AG09319 (cell line): ENCODE results near the gene PPM1A.

Experiments
- DNase-seq: peaks from one replicate; pipeline ENCODE4 v3.0.0-alpha.2; 2010; ENCODE audit warnings: low read depth; ENCODE audit errors: extremely low read depth
- TF ChIP-seq, protein P1 (sequence below): IDR thresholded peaks from 2 replicates; pipeline ENCODE4 v1.5.1; 2011; ENCODE audit warnings: low read depth, mild to moderate bottlenecking, inconsistent platforms, low read length, moderate library complexity

PPM1A gene

DNA sequence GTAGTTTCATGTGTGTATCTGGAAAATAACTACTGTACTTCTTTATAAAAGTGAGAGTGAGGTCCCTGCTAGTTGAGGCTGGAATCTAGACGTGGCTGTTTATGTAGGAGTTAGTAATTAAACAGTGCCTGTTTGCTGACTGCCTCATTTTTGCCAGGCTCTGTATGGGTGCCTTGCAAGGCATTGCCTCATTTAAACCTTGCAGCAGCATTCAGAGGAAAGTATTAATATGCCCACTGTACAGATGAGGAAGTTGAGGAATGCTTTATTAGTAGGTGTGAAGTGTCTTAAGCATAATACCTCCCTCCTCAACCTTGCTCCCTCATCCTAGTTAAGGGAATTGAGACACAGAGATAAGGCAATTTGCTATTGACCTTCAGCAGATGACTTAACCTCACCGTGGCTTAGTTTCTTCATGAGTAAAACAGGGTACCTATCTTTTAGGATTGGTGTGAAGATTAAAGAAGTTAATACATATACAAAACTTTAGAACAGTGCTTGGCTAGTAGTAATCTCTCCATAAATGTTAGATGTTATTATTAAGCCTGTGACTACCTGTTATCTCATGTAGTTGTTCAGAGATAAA is 28.7 kb downstream of the PPM1A start:
- no peak for DNase-seq
- TF ChIP-seq, protein P1, sequence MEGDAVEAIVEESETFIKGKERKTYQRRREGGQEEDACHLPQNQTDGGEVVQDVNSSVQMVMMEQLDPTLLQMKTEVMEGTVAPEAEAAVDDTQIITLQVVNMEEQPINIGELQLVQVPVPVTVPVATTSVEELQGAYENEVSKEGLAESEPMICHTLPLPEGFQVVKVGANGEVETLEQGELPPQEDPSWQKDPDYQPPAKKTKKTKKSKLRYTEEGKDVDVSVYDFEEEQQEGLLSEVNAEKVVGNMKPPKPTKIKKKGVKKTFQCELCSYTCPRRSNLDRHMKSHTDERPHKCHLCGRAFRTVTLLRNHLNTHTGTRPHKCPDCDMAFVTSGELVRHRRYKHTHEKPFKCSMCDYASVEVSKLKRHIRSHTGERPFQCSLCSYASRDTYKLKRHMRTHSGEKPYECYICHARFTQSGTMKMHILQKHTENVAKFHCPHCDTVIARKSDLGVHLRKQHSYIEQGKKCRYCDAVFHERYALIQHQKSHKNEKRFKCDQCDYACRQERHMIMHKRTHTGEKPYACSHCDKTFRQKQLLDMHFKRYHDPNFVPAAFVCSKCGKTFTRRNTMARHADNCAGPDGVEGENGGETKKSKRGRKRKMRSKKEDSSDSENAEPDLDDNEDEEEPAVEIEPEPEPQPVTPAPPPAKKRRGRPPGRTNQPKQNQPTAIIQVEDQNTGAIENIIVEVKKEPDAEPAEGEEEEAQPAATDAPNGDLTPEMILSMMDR: no peak

DNA sequence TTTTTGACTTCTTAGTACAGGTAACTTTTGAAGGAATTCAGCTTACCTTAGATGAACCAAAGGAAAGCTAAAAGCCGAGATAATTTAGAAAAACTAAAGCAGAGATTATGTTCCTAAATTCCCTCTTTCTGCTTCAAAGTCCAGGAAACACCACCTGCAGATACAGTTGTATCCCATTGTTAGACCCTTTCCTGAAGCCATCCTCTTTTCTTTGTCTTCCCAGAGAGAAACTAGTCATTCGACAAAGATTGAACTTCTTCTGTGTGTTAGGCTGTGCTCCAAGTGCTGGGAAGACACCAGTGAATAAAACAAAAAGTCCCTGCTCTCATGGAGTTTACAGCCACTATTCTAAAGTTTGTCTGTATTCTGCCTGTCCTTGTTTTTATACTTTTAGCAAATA is 29.3 kb downstream of the PPM1A start:
- no peak for DNase-seq
- TF ChIP-seq, protein P1: no peak

DNA sequence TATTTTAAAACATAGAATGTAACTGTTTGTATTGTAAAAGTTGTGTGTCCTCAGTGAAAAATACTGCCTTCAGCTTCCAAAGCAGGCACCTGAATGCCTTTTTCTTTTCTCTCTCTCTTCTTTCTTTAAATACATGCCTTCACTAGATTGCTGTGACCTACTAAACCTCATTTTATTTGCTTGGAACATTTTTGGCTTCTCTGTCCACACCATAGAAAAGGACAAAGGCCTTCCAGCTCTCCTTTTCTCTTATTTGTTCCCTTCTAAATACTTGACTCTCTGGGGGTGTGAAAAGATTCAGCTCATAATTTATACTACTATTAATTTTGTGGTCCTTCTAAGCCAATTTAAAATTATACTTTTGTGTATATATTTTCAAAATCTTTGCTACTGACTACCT is 38.4 kb downstream of the PPM1A start:
- TF ChIP-seq, protein P1: no peak
- DNase-seq: no peak

DNA sequence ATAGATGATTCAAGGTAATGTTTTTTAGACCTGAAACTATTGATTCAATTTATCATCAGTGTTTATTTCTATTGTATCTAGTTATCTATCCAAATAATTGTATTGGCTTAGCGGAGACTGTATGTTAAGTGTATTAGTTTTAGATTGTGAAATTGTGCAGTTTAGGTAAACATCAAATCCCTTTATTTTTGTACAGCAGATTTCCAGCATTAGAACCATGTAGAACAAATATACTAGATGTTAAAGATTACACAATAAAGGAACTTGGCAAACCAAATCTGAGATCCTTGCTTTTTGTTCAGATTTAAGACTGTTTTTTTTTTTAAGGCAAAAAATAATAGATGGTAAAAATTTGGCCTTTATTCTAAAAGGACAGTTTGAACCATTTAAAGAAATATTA is 39.3 kb downstream of the PPM1A start:
- TF ChIP-seq, protein P1: no peak
- DNase-seq: no peak

DNA sequence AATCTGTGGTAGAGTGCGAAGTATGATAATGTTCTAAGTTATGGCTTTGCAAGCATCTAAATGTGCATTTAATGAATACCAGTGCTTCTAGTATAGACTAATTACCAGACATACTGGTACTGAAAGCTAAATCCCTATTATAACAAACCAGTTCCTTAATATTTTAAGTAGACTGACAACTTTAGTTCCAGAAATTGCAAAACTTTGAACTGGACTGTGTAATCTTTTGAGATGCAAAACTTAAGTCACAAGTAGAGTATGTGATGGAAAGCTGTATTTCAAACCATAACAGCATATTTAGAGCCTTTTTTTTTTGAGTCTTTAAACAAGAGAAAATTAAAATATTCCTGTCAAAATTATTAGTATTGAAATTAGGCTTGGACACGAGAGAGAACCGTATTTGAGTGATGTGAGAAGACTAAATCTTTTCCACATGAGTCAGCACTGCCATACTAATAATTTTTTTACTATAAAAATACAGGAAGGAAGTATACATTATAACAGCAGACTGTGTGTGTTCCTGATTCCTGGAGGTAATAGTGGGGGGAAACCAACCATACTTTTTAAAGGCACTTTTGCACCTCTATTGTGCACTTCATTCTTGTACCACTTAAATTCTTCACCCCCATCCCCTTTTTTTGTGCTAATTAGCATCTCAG is 45.5 kb downstream of the PPM1A start:
- no peak for DNase-seq
- TF ChIP-seq, protein P1: no peak

DNA sequence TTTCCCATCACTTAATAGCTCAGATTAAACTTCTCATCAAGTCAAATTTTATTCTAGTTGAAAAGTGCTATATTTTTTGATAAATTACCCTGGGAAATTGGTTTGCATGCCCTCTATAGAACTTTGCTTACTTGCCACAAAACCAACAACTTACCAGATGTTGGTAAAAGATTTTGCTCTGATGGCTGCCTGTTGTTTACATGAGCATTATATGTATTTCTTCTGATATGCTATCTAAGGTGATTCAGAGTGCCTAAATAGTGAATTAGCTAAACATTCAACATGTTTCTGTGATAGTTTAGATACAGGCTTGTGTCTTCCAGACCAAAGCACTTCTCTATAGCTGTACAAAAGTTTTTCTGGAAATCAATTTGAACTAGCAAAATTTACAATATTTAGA is 51.0 kb downstream of the PPM1A start:
- TF ChIP-seq, protein P1: no peak
- no peak for DNase-seq

DNA sequence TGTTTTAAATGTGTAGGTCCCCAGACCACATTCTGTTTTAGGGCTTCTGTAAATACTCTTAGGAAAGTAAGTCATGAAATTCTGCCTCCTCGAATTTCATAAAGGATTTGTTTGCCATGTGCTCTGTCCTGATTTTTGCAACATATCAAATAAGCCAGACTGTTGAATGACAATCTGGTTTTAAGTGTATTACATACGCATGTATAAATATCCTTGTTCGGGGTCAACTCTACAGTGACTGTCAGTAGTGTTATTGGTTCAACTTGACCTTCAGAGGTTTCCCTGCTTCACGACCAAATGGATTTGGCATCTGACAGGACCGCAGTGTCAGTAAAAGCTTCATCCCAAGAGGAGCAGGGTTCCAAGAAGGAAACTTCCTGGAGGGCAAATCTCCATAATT is 52.7 kb downstream of the PPM1A start:
- TF ChIP-seq, protein P1: no peak
- no peak for DNase-seq
